Measurements from ENCODE around the gene STARD5. TPM values are rescaled to one million over a fixed set of nuclear protein-coding genes. Genes with fewer than 3 reads are reported as not detected.

The STARD5 gene
- total RNA-seq, 1 donor from 2014 or later = 6.7 TPM

- DNase-seq (ENCODE audit: low spot score) = peak; percentile 77
These were observed 11.0 kb downstream of the STARD5 start for GRCh38 chr15:81312790-81313543.

DNA sequence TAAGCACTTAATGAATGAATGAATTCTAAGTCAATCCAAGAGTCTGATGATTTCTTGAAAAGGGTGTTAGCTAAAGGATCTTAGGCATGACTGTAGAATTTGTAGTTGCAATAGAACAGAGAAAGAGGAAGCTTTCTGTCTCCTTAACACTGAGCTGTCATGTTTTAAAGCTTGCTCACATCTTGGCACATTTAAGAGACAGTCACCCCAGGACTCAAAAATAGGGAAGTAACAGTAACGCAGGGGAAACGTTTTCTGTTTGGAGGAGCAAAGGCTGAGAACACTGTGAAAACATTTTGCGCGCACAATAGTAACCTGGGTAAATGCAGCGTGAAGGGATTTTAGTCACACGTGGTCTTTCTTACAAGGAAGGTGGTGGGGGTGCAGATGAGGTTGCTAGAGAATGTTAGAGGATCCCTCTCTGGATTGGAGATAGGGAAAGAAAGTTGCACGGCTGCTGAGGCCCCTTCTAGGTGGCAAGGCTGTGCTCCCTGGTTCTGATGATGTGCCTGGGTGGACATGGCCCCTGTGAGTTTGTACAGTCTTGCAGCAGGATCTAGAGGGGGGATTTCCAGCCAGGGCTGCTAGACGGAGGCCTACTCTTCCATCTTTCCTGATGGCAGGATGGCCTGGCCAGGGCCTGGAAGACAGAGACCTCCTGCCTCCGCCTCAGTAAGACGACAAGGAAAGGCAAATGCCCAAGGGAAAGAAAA is 12.0 kb downstream of the STARD5 start:
- no peak for DNase-seq (ENCODE audit: low spot score)

GRCh38 chr15:81310480-81310879 is 13.5 kb downstream of the STARD5 start:
- no peak for DNase-seq (ENCODE audit: low spot score)

- no peak for DNase-seq (ENCODE audit: low spot score)
These were observed 14.1 kb downstream of the STARD5 start for GRCh38 chr15:81309647-81310450.

DNA sequence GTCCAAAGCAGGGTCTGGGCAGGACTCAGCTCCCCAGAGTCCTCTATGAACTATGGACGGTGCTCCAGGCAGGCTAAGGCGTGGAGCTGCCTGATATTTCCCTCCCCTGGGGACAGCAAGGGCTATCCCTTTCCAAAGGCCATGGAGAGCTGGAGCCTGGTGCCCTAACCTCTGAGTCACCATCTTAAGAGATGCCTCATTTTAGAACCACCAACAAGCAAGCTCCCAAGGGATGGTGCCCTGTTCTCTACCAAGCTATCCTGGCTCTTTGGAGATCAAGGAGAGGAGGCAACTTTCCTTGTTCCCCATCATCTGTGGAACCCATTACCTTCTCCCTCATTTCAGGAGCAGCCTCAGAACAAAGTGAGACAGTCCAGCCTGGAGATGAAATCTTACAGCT is 15.7 kb downstream of the STARD5 start:
- no peak for DNase-seq (ENCODE audit: low spot score)

GRCh38 chr15:81304226-81304625 is 19.7 kb downstream of the STARD5 start:
- DNase-seq (ENCODE audit: low spot score) = peak; percentile 50

GRCh38 chr15:81303244-81304225 is 20.4 kb downstream of the STARD5 start:
- DNase-seq (ENCODE audit: low spot score) = no peak

- no peak for DNase-seq (ENCODE audit: low spot score)
These were observed 21.2 kb downstream of the STARD5 start for GRCh38 chr15:81302701-81303109.

GRCh38 chr15:81301815-81302399 is 22.0 kb downstream of the STARD5 start:
- DNase-seq (ENCODE audit: low spot score) = no peak

DNA sequence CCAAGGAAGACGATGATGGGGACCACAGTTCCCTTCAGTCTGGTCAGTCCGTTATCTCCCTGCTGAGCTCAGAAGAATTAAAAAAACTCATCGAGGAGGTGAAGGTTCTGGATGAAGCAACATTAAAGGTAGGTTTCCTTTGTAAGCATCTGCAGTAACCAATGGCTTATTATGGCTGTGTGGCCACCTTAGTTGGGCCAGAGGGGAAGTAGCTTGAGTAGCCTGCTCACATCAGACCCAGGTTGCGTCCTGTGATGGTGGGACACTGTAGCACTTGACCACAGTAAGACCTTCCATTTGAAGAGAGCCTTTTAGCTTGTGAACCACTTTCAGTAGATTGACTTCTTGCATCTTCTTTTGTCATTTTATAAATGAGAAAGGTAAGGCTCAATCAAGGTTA is 22.6 kb downstream of the STARD5 start:
- no peak for DNase-seq (ENCODE audit: low spot score)

GRCh38 chr15:81299630-81300273 is 24.2 kb downstream of the STARD5 start:
- DNase-seq (ENCODE audit: low spot score) = no peak

- no peak for DNase-seq (ENCODE audit: low spot score)
These were observed 24.8 kb downstream of the STARD5 start for GRCh38 chr15:81299156-81299555.

DNA sequence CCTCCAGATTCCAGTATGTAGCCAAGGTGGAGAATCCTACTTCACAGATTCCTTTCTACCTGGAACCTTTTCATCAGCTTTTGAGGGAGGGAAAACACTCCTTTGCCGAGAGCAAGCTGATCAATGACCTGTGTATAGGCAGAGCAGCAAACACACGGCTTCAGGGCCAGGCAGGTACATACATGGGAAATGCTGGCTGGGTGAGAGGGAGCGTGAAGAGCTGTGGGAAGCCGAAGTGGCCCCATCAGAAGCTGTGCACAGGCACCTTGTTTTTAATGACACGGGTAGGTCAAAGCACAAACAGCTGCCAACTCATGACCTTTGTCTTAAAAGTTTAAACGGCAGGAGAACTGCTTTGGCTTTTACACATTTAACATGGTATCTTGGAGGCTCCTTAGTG is 25.3 kb downstream of the STARD5 start:
- DNase-seq (ENCODE audit: low spot score) = no peak

GRCh38 chr15:81297603-81298575 is 26.1 kb downstream of the STARD5 start:
- DNase-seq (ENCODE audit: low spot score) = no peak

DNA sequence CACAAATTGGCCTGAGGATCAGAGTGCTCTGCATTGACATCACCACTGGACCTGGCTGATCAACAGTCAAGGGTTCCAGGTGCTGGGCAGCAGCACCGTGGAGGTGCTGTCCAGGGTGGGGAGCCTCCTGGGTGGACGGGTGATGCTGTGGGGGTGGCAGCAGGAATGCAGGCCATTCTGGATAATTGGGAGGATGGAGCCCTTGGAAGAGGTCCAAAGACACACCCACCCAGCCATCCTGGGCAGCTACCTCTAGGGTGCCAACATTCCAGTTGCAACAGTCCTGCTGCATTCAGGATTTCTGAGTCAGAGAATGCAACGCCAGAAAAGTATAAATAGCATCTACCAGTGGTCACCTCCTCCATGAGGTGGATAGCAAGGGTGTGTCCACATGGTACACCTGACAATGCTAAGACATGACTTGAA is 26.8 kb downstream of the STARD5 start:
- DNase-seq (ENCODE audit: low spot score) = no peak

DNA sequence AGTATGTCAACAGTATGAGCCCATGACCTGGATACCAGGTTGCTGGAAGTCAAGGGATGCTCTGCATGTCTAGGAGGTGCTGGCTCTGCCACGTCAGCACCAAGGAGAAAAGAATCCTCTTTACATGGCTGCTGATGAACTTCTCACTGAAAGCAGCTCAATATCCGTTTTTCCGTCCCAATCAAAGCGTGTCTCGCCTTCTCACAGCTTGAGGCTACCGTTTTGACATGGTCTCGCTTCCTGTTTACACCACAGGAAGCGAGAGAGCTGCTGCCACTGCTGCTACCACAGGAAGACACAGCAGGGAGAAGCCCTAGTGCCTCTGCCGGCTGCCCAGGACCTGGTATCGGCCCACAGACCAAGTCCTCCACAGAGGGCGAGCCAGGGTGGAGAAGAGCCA is 27.3 kb downstream of the STARD5 start:
- peak; percentile 64 for DNase-seq (ENCODE audit: low spot score)

- no peak for DNase-seq (ENCODE audit: low spot score)
These were observed 27.8 kb downstream of the STARD5 start for GRCh38 chr15:81296186-81296585.

GRCh38 chr15:81295486-81296121 is 28.3 kb downstream of the STARD5 start:
- DNase-seq (ENCODE audit: low spot score) = no peak

GRCh38 chr15:81294516-81294880 is 29.4 kb downstream of the STARD5 start:
- no peak for DNase-seq (ENCODE audit: low spot score)
